GM19467 (cell line): ENCODE data around the gene TLE5.
"Not testable (repeated sequence)": the region's sequence is repeated elsewhere in the genome, so short reads cannot be mapped to it uniquely, and the experiment has no call there.

Experiments
- ATAC-seq: cut with Tn5 transposase; IDR thresholded peaks from one replicate; pipeline ENCODE4 v1.9.1; 2021; ENCODE audit warnings: mild to moderate bottlenecking, moderate library complexity; ENCODE audit not compliant: unreplicated experiment

The TLE5 gene

DNA sequence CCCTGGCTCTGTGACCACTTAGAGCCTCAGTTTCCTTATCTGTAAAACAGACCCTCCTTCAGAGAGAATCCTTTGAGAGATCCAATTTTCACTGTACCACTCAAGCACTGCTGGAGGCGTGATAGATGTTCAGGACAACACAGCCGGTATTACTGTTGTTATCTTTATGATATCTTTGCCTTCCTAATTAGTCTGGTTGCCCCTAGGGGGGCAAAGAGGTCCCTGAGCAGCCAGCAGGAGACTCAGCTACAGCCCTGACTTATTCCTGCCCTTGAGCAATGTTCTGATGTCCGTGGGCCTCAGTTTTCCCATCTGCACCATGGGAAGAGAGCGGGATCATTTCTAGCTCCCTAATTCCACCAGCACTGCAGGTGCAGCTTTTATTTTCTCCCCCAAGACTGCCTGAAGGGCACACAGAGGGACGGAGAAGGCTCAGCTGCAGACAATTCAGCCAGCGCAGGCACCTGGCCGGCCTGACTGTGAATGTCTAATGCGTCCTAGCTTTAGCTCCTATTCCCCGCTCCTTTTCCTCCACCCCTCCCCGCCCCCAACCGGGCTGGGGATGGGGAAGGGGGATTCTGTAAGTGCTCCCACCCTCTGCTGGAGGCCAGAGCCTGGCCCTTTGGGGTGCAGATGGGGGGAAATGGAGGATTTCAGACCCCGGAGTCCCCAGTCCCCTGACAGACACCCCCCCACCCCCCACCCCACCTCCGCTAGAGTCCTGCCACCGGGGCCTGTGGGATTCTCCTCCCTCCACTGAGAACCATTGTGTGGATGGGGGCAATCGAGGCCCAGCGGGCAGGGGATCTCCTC lies 16.2 kb downstream of the TLE5 start:
- no peak for ATAC-seq

DNA sequence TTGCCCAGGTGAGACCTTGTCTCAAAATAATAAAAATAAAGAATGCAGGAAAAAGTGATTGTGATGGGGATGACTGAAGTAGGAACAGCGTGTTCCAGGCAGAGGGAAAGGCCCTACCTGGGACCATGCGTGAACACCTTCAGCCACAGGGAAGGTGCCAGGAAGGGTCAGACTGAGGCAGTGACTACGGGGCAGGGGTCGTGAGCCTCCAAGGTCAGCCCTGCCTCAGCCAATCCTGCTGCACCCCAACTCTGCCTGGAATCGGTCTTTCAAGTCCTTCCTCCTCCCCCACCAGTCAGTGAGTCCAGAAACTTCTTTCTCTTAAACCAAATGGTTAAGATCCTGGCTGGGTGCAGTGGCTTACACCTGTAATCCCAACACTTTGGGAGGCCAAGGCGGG lies 17.1 kb downstream of the TLE5 start:
- no peak for ATAC-seq

DNA sequence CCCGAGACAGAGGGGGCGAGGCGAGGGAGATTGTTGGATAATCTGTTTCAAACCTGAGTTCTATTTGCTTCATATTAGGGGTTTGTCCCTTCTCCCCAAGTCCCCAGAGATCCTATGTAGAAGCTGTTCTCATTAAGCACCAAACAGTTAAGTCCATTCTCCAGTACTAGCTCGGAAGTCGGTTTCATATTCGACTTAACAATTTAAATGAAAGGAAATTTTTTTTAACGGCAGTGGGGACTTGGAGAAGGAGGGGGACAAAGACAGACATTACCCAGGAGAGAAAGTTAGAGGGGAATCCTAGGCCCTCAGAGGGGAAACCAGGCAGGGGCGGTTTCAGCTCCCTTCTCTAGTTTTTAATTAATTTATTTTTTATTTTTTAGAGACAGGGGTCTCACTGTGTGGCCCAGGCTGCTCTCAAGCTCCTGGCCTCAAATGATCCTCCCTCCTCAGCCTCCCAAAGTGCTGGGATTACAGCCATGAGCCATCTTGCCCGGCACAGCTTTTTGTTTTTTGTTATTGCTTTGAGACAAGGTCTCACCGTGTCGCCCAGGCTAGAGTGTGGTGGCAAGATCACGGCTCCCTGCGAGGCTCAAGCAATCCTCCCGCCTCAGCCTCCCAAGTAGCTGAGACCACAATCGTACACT lies 19.6 kb downstream of the TLE5 start:
- ATAC-seq = no peak

GRCh38 chr19:3041761-3042620 lies 20.3 kb downstream of the TLE5 start:
- no peak for ATAC-seq

DNA sequence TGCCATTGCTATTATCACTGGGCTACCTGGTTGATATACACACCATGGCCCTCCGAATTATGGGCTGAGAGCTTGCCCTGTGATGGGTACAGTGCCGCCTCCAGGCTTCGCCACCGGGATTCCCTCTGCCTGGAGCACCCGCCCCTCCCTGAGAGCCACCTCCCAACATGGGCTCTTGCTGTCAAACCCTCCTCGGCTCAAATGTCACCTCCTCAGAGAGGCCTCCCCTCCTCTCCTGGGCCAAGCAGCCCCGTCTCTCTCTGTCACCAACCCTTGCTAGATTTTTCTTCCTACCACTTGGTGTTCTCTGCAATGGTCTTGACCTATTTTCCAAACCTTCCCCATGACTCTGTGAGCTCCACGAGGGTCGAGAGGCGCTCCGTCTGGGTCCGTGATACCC lies 21.0 kb downstream of the TLE5 start:
- ATAC-seq = no peak

DNA sequence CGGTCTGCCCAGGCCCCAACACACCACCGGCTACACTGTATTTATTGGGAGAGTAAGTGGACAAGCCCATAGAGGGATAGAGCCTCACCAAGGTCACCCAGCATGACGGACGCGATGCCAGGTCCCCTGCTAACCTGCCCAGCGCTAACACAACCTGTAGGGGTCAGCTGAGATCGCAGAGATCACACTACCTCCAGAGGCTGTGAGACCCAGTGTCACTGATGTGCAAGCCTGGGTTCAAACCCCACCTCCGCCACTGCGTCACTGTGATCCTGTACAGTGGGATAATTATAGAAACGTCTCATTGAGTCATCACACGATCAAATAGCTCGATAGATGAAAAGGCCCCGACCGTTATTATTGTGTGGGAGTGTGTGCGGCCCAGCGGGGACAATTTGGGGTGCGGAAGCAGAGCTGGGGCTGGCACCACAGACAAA lies 22.6 kb downstream of the TLE5 start:
- no peak for ATAC-seq

DNA sequence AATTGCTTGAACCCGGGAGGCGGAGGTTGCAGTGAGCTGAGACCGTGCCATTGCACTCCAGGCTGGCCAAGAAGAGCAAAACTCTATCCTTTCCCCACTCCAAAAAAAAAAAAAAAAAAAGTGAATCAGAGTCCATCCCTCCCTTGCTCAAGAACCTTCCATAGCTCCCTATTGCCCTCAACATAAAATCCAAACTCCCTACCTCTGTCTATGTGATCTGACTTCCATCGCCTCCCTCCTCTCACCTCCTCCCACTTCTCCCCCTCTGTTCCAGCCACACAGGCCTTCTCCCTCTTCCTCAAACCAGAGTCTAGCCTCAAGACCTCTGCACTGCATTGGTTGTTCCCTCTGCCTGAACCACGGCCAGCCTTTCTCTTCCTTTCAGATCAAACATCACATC lies 23.2 kb downstream of the TLE5 start:
- ATAC-seq = no peak

DNA sequence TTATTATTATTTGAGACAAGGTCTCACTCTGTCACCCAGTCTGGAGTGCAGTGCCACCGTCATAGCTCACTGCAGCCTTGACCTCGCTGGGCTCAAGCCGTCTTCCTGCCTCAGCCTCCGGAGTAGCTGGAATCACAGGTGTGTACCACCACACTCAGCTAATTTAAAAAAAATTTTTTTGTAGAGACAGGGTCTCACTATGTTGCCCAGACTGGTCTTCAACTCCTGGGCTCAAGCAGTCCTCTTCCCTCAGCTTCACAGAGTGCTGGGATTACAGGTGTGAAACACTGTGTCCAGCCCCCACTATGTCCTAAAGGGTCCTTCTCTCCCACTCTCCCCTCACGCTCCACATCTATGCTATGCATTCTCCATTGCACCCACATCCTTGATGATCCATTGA lies 24.1 kb downstream of the TLE5 start:
- ATAC-seq = no peak

- not testable (repeated sequence) for ATAC-seq
Observed at GRCh38 chr19:3036977-3037544, 25.2 kb downstream of the TLE5 start.

DNA sequence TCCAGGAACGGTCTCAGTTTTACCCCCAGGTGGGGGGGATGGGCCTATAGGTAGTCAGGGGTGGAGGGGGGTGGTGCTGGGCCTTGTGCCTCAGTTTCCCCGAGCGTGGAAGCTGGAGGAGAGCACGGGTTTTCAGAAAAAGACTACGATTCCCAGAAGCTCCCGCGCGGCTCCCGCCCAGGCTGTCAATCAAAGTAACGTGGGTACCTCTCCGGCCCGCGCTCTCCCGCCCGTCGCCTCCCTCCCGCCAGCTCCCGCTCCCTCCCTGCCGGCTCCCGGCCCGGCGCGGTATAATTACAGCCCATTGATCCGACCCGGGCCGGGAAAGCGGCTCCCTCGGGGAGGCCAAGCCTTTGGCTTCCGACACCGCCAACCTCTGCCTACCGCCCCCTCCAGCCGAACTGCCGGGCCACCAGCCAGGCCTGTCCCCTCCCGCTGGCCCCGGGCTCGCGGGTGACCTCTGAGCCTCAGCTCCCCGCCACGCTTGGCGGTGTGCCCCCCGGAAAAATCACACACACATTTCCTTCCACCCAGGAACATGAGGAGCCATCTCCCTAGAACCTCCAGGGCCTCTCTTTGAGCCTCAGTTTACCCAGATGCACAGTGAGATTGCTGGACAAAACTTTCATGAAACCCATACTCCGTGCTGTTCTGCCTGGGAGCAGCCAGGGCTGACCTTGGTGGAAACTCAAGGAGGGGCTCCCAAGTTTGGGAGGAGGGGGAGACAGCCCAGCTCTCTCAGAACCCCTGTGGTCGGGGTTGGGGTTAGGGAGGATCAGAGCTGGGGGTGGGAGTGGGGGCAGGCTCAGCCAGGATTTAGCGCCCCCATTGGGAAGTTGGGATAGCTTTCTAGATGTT lies 25.9 kb downstream of the TLE5 start:
- ATAC-seq = peak; percentile 36

- peak; percentile 79 for ATAC-seq
Observed at GRCh38 chr19:3035542-3036118, 26.7 kb downstream of the TLE5 start.

GRCh38 chr19:3034656-3035541 lies 27.4 kb downstream of the TLE5 start:
- ATAC-seq = no peak

DNA sequence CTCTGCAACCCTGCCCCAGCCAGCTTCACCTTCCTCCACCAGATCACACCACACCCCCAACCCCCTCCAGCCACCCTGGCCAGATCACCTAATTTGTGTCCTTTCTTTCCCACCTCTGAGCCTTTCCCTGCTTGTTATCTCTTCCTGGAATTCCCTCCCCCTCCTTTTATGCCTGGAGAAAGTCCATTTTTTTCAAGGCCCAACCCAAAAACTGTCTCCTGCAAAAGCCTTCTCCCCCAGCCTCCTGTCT lies 28.0 kb downstream of the TLE5 start:
- no peak for ATAC-seq

GRCh38 chr19:3033595-3034405 lies 28.5 kb downstream of the TLE5 start:
- no peak for ATAC-seq

- ATAC-seq = no peak
Observed at GRCh38 chr19:3031607-3031867, 30.8 kb downstream of the TLE5 start.

DNA sequence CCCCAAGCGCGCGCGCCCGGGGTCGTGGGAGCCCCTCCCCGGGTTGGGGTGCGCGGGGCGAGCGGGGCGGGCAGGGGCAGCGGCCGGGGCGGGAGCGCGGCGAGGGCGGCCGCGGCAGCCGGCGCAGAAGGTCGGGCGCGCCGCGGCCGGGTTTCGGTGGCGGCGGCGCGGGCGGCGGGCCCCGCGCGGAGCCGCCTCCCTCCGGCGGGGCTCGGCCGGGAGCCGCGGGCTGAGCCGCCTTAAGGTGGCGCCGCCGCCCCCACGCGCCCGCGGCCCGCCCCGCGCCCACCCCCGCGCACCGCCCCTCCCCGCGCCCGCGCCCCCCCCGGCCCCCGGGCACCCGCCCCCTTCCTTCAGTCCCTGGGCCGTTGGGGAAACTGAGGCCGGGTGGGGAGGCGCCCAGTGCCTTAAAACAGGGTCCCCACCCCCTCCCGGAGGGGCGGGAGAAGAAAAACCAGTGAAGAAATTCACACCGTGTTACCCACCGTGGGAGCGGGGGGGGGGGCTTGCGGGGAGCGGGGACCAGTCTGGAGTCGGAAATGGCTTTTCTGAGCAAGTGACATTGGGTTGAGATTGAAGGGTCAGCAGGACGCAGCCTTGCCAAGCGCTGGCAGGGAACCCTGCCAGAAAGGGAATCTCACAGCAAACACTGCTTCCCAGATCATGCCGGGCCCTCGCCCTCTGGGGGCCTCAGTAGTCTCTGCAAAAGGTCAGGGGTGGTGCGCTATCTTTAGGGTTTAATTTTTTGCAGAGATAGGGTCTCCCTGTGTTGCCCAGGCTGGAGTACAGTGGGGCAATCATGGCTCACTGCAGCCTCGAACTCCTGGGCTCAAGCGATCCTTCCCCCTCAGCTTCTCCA lies 33.0 kb downstream of the TLE5 start, which contains the start of gene TLE2:
TSS of gene TLE2 (minus strand) at position 216 of the 859 bp plus-strand sequence. CDS start 376 bp downstream, outside the sequence.
- no peak for ATAC-seq

- ATAC-seq = no peak
Observed at GRCh38 chr19:3028305-3029064, 33.8 kb downstream of the TLE5 start.
